Heart right ventricle (tissue), 16 donors: Measurements from ENCODE around the gene HHIPL1. TPM values are rescaled to one million over a fixed set of nuclear protein-coding genes. Genes with fewer than 3 reads are reported as not detected.

Experiments used
- ATAC-seq, 8 donors: fragments of 200-7000 bp; cut with Tn5 transposase; one replicate each; pipeline ENCODE4 v1.9.1; 2020; ENCODE audit warnings: mild to moderate bottlenecking in 8 of 8, moderate library complexity in 8 of 8, moderate number of reproducible peaks in 1 of 8
- DNase-seq, 2 donors: peaks; one replicate each; pipeline ENCODE4 v3.0.0-alpha.2; 2020
- H3K27ac ChIP-seq, 10 donors: fragments of 200-600 bp; sonication (generic) in 2 of 10; one replicate each; pipeline versions ENCODE4 v1.5.0 to v1.8.0; 2020 to 2022; ENCODE audit warnings: mild to moderate bottlenecking in 3 of 10
- H3K27me3 ChIP-seq, 7 donors: fragments of 200-600 bp; one replicate each; pipeline ENCODE4 v1.8.0; 2021 to 2022; ENCODE audit warnings: mild to moderate bottlenecking in 2 of 7
- H3K36me3 ChIP-seq, 9 donors: fragments of 200-600 bp; sonication (generic) in 1 of 9; one replicate each; pipeline versions ENCODE4 v1.5.0 to v1.8.0; 2020 to 2022; ENCODE audit warnings: mild to moderate bottlenecking in 2 of 9
- H3K4me1 ChIP-seq, 9 donors: fragments of 200-600 bp; sonication (generic) in 1 of 9; one replicate each; pipeline versions ENCODE4 v1.5.0 to v1.8.0; 2020 to 2022; ENCODE audit warnings: mild to moderate bottlenecking in 4 of 9
- H3K4me3 ChIP-seq, 10 donors: fragments of 200-600 bp; sonication (generic) in 2 of 10; one replicate each; pipeline versions ENCODE4 v1.5.0 to v1.8.0; 2020 to 2022; ENCODE audit warnings: mild to moderate bottlenecking in 7 of 10, moderate library complexity in 2 of 10
- H3K9me3 ChIP-seq, 11 donors: fragments of 200-600 bp in 10 of 11; sonication (generic) in 2 of 11; one replicate each; pipeline versions ENCODE4 v1.5.0 to v1.8.0; 2013 to 2022; ENCODE audit warnings: mild to moderate bottlenecking in 2 of 11, control low read depth in 1 of 11, moderate library complexity in 1 of 11
- WGBS, 2 donors: extraction: QIAGEN DNeasy Blood & Tissue Kit; methylation state at CpG; one replicate each; pipeline ENCODE4 v1.1.7; 2013; ENCODE audit warnings: inconsistent platforms in 1 of 2; 5-methylcytosine and 5-hydroxymethylcytosine counted together
- intact Hi-C, 10 donors: fragments of 100-400 bp; cut with DNase I; formaldehyde crosslinking; loops; one replicate each; pipeline versions ENCODE4 v1.11.1 to v1.14.2; 2022
- polyA plus RNA-seq, 2 donors: library from polyadenylated mRNA; stranded (reverse); fragments of 200-250 nt; gene quantifications; one replicate each; pipeline ENCODE4 v1.2.3, GENCODE V29; 2013
- total RNA-seq, 10 donors: library from RNA; stranded (reverse); fragmentation: NEBNext Ultra II Directional in 3 of 10; extraction: Animal tissue kit (Norgen Biotek cat#: 25700) in 3 of 10; gene quantifications; one replicate each; pipeline versions ENCODE4 v1.2.1 to v1.2.4, GENCODE V29; 2021 to 2023
- TF ChIP-seq, protein P1 (sequence below), 9 donors: fragments of 200-600 bp; sonication (generic) in 2 of 9; IDR thresholded peaks; one replicate each; pipeline versions ENCODE4 v1.5.0 to v1.8.0; 2021 to 2022; ENCODE audit warnings: antibody characterized with exemption in 9 of 9, mild to moderate bottlenecking in 5 of 9, moderate library complexity in 1 of 9
- donor health status: Arrhythmogenic right ventricular cardiomyopathy.
- donor health status: ischemic (EF 13 %, LVEDD 7.1; RV severe dilation, severe dysfunction).
- donor health status: healthy with polysubstance abuse.
- donor health status: DM: no; HTN: yes; CAD: no.
- donor health status: DM: no; HTN: no; CAD: no.
- donor health status: ischemic (EF 25% LVEDD 6.9; RV normal size, moderate dysfunction).
- donor health status: ischemic (EF 25% LVEDD 5.7; RV mildly dilated, moderate dysfunction).
- donor health status: healthy.
- donor health status: DM: yes; HTN: yes; CAD: no.
- donor health status: Ischemic cardiomyopathy.
- donor health status: ischemic (EF 35%, LVEDD 5.7; RV mildly dilated, moderate dysfunction).
- donor health status: nonischemic (EF 11% LVEDD 7.7; RV severe dilation, severe dysfunction).
- donor health status: DM: yes; HTN: yes; CAD: no.
- donor health status: PGD.
- donor health status: ischemic (EF 29% LVEDD 5.4; RV normal size, mild dysfunction).
- donor health status: nonischemic (EF 23%, LVEDD 6.1; RV moderate dilation, normal function).

HHIPL1 gene
- total and polyA plus RNA-seq, 12 donors, result 0.55 to 2.2 (median 1.2) TPM

DNA sequence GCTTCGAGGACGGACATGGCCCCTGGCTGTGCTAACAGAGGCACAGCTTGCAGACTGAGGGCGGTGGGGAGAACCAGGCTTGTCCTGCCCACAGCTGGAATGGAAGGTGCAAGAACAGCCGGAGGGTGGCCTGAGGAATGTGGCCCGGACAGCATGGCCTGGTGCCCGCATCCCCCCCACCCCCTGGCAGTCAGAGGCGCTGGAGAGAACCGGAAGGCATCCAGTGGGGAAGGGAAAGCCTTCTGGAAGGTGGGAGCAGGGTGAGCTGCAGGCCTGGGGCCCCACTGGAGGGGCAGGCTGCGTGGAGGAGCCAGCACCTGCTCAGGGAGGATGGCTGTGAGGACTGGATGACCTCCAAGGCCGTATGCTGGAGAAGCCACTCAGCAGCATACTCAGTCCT, 31.0 kb downstream of the HHIPL1 start:
- Histone ChIP-seq H3K9me3 (peaks cover 0 to 21% (median 10%) of the 10 kb centered on the region in 11 donors), H3K27me3 (peaks cover 0 to 11% (median 3%) of the 10 kb centered on the region in 7 donors), H3K4me1 (peaks cover 0 to 9% (median 0%) of the 10 kb centered on the region in 9 donors), H3K36me3 (no peaks in the 10 kb centered on the region), H3K27ac (no peak overlapping the region), H3K4me3 (no peak overlapping the region)
- no peak for ATAC-seq
- 53 to 63% methylated on average over 10 of the region's 10 CpGs for WGBS, 2 donors
- intact Hi-C loops, result no loop called here
- no peak for DNase-seq
- TF ChIP-seq, protein P1, sequence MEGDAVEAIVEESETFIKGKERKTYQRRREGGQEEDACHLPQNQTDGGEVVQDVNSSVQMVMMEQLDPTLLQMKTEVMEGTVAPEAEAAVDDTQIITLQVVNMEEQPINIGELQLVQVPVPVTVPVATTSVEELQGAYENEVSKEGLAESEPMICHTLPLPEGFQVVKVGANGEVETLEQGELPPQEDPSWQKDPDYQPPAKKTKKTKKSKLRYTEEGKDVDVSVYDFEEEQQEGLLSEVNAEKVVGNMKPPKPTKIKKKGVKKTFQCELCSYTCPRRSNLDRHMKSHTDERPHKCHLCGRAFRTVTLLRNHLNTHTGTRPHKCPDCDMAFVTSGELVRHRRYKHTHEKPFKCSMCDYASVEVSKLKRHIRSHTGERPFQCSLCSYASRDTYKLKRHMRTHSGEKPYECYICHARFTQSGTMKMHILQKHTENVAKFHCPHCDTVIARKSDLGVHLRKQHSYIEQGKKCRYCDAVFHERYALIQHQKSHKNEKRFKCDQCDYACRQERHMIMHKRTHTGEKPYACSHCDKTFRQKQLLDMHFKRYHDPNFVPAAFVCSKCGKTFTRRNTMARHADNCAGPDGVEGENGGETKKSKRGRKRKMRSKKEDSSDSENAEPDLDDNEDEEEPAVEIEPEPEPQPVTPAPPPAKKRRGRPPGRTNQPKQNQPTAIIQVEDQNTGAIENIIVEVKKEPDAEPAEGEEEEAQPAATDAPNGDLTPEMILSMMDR (IDR thresholded peaks at IDR 0.05), result no peak

DNA sequence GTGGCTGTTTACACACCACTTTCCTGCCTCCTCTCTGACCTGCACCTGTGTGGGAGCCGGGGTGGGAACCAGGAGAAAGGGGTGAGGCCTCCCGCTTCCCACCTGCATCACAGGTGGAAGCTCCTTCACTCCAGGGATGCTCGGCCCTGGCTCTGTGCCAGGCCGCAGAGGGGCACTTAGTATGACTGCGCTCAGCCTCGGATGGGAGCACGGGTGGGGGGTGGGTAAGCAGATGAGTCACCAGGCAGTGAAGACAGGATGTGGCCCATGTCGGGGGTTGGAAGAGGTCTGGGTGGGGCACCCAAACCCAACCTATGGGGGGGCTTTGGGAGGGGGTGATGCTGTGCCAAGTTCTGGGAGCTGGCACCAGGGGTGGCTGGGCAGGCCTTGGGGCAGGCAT, 31.7 kb downstream of the HHIPL1 start:
- Histone ChIP-seq H3K36me3 (no peaks in the 10 kb centered on the region), H3K4me3 (no peak overlapping the region), H3K27ac (peak overlapping the region in 1 of 10 donors; percentile 23), H3K4me1 (peaks cover 0 to 9% (median 0%) of the 10 kb centered on the region in 9 donors), H3K9me3 (peaks cover 0 to 21% (median 10%) of the 10 kb centered on the region in 11 donors), H3K27me3 (peaks cover 0 to 17% (median 3%) of the 10 kb centered on the region in 7 donors)
- TF ChIP-seq, protein P1 (IDR thresholded peaks at IDR 0.05), result no peak
- ATAC-seq, result peak in 1 of 8 donors; percentile 28
- intact Hi-C loops, result no loop called here
- WGBS, 2 donors, result 70 to 77% methylated on average over 8 of the region's 8 CpGs
- no peak for DNase-seq

DNA sequence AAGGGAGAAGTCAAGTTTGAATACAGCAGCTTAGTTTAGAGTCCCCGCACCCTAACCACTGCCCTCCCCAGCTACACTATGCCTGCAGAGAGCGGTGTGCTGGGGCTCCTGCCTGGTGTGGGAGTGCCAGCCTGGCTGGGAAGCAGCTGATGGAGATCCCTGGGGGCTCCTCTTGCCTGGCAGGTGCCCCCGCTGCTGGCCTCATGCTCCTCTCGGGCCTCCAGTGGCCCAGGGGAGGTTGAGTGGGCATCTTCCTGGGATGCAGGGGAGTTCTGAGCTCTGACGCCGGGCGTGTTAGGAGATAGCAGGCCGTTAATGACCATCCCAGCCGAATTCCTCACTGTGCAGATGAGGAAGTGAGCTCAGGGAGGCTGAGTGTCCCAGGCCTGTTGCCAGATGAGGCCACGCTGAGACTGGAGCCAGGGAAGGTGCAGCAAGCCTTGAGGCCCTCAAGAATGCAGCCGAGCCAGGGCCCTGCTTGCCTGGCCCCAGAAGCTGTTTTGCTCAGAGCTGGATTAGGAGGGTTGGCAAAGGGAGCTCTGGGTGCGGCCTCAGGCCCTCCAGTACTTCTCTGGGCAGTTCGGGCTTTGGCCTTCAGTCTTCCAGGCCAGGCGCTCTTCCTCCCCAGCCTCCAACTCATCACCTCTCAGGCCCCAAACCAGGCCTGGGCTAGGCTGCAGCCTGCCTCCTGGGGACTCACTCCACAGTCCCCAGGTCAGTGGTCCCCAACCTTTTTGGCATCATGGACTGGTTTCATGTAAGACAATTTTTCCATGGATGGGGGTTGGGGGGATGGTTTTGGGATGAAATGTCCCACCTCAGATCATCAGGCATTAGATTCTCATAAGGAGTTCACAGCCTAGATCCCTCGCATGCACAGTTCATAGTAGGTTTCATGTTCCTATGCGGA, 32.6 kb downstream of the HHIPL1 start:
- peak overlapping the region in 4 of 10 donors; percentile 14 to 26 (median 22) for H3K27ac ChIP-seq
- intact Hi-C loops, result no loop called here
- DNase-seq (no peak), ATAC-seq (peak in 6 of 8 donors; percentile 7 to 63 (median 52))
- no peak overlapping the region for H3K4me3 ChIP-seq
- peaks cover 0 to 17% (median 3%) of the 10 kb centered on the region in 7 donors for H3K27me3 ChIP-seq
- peaks cover 0 to 21% (median 10%) of the 10 kb centered on the region in 11 donors for H3K9me3 ChIP-seq
- no peaks in the 10 kb centered on the region for H3K36me3 ChIP-seq
- WGBS, 2 donors, result 65 to 76% methylated on average over 16 of the region's 16 CpGs
- TF ChIP-seq, protein P1 (IDR thresholded peaks at IDR 0.05), result no peak
- H3K4me1 ChIP-seq, result peaks cover 0 to 9% (median 0%) of the 10 kb centered on the region in 9 donors

DNA sequence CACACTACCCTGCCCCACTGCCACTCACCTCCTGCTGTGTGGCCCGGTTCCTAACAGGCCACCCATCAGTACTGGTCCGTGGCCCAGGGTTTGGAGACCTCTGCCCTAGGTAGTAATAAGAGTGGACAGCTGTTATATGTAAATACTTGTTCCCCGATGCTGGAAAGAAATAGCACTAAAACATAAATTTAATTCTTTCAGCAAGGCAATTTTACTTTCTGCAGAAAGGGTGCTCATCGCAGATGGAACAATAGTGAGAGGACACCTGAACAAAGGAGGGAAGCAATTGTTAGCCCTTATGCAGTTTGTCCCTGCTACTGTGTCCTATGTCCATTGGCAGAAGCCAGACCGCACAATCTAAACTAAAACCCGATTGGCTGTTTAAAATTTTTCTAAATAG, 33.3 kb downstream of the HHIPL1 start:
- 95 to 98% methylated on average over 6 of the region's 6 CpGs for WGBS, 2 donors
- ATAC-seq (no peak), DNase-seq (no peak)
- Histone ChIP-seq H3K27ac (no peak overlapping the region), H3K4me1 (peaks cover 4 to 16% (median 5%) of the 10 kb centered on the region in 9 donors), H3K27me3 (peaks cover 0 to 17% (median 3%) of the 10 kb centered on the region in 7 donors), H3K4me3 (no peak overlapping the region), H3K36me3 (no peaks in the 10 kb centered on the region), H3K9me3 (peaks cover 0 to 21% (median 10%) of the 10 kb centered on the region in 11 donors)
- intact Hi-C loops, result no loop called here
- TF ChIP-seq, protein P1 (IDR thresholded peaks at IDR 0.05), result no peak
